ENCODE data around the gene ABRACL.

DNA sequence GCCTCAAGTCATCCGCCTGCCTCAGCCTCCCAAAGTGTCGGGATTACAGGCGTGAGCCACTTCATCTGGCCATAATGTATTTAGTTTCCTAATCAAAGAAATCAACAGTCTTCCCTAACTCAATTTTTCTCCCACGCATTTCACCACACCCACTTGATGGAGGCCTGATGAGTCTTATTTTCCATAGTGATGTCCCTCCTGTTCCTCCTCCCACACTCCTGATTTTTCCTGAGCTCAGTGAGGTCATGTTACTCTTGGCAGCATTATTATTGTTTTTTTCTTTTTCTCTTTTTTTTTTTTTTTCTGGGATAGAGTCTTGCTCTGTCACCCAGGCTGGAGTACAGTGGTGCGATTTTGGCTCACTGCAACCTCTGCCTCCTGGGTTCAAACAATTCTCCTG is 8.9 kb downstream of the ABRACL start:
- TF ChIP-seq, protein P1, sequence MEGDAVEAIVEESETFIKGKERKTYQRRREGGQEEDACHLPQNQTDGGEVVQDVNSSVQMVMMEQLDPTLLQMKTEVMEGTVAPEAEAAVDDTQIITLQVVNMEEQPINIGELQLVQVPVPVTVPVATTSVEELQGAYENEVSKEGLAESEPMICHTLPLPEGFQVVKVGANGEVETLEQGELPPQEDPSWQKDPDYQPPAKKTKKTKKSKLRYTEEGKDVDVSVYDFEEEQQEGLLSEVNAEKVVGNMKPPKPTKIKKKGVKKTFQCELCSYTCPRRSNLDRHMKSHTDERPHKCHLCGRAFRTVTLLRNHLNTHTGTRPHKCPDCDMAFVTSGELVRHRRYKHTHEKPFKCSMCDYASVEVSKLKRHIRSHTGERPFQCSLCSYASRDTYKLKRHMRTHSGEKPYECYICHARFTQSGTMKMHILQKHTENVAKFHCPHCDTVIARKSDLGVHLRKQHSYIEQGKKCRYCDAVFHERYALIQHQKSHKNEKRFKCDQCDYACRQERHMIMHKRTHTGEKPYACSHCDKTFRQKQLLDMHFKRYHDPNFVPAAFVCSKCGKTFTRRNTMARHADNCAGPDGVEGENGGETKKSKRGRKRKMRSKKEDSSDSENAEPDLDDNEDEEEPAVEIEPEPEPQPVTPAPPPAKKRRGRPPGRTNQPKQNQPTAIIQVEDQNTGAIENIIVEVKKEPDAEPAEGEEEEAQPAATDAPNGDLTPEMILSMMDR (IDR thresholded peaks at IDR 0.05) = no peak
- TF ChIP-seq POLR2A (IDR thresholded peaks at IDR 0.05) = no peak
